GM21717 (cell line): ENCODE results near the gene DCTN3.

ENCODE experiments used
- ATAC-seq: cut with Tn5 transposase; IDR thresholded peaks from one replicate; pipeline ENCODE4 v1.9.1; 2021; ENCODE audit warnings: mild to moderate bottlenecking, moderate library complexity; ENCODE audit not compliant: unreplicated experiment

The DCTN3 gene

GRCh38 chr9:34620061-34620994, at the start of gene DCTN3:
Gene DCTN3, minus strand, starts transcription at chr9:34620495. Its CDS starts 31 bp downstream, at chr9:34620464.
- ATAC-seq = peak; percentile 96

DNA sequence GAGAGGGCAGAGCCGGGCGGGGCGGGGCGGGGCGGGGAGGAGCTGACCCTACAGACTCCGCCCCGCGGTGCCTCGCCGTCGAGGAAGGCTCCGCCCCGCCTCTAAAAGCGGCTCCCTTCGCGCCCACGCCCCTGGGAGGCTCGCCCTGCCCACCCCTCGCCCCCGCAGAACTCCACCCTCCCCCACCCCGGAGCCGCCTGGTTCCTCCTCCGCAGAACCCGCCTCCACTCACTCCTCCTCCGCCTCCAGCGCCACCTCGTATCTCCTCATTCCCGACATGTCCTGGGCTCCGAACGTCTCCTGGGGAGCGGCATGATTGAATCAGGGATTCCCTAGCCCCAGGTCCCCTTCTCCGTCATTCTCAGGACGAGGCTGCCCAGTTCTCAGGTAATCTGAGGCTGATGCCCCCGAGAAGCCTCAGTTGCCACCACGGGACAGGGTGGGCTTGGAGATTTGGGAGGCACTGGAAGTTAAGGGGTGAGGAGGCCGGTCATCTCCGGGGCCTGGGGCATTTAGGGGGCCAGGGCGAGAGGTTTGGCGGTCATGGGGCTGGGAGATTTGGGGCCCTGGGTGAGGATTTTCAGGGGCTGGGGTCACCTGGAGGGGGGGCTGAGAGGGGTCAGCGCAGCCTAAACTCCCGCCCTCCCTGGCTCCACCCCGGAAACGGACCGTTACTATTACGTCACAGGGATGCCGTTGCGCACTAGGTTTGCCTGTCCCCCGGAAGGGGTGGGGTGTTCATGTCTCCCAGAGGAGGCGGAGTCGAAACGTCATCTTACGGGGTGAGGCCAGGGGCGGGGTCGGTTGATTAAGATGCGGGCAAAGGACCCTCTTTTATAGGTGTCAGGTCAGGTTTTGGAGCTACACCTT, 45.3 kb upstream of the DCTN3 start:
- ATAC-seq = peak; percentile 60

- peak; percentile 31 for ATAC-seq
Observed at GRCh38 chr9:34665067-34665380, 44.7 kb upstream of the DCTN3 start.

GRCh38 chr9:34664281-34665066, 44.2 kb upstream of the DCTN3 start:
- ATAC-seq = peak; percentile 41

GRCh38 chr9:34663303-34663605, 43.0 kb upstream of the DCTN3 start:
- ATAC-seq = no peak

GRCh38 chr9:34662526-34663302, 42.4 kb upstream of the DCTN3 start, which contains the start of gene CCL27:
Gene CCL27, minus strand, starts transcription at chr9:34662657. Its CDS starts 24 bp downstream, at chr9:34662633.
- no peak for ATAC-seq

GRCh38 chr9:34659592-34660253, 39.4 kb upstream of the DCTN3 start:
- ATAC-seq = no peak

DNA sequence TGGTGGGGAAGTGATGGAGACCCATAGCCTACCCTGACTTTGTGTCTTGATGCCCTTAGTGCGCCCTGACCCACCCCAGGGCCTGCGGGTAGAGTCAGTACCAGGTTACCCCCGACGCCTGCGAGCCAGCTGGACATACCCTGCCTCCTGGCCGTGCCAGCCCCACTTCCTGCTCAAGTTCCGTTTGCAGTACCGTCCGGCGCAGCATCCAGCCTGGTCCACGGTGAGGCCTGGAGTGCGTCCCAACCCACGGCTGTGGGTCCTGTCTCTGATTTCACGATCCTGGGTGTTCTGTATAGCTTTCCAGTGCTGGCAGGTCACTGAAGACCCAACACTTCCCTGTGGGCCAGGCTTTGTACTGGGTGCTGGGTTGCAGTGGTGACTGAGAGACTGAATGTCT, 38.2 kb upstream of the DCTN3 start:
- no peak for ATAC-seq

- ATAC-seq = no peak
Observed at GRCh38 chr9:34656992-34657391, 36.7 kb upstream of the DCTN3 start.

GRCh38 chr9:34655394-34655793, 35.1 kb upstream of the DCTN3 start:
- no peak for ATAC-seq

DNA sequence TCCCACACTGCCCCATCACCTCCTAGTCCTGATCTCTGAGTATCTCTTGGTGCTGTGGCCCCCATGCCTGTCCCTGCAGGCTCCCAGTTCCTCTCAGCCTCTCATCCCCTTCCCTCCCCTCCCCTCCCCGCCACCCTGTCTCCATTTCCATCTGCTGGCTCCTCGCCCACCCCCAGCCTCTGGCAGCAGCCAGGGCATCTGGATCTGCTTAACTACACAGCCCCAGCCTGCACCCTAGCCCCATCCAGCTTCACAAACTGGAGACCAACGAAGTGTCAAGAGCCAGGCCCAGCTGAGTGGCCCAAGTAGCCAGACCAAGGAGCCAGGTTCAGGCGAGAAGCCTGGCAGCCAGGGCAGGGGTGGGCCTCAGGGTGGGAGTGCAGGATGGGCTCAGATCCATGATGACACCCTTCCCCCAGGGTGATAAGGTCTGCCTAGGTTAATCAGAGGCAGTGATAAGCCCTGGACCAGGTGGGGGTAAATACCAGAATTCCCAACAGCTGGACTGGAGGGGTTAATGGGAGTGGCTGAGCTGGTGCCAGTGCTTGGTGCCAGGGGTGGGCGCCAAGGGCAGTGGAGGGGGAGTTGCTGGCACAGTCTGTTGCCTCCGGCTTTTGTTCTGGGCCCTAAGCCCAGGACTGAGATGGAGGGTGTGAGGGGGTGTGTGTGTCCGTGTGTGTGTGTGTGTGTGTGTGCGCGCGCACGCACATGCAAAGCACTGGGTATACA, 34.2 kb upstream of the DCTN3 start:
- no peak for ATAC-seq

DNA sequence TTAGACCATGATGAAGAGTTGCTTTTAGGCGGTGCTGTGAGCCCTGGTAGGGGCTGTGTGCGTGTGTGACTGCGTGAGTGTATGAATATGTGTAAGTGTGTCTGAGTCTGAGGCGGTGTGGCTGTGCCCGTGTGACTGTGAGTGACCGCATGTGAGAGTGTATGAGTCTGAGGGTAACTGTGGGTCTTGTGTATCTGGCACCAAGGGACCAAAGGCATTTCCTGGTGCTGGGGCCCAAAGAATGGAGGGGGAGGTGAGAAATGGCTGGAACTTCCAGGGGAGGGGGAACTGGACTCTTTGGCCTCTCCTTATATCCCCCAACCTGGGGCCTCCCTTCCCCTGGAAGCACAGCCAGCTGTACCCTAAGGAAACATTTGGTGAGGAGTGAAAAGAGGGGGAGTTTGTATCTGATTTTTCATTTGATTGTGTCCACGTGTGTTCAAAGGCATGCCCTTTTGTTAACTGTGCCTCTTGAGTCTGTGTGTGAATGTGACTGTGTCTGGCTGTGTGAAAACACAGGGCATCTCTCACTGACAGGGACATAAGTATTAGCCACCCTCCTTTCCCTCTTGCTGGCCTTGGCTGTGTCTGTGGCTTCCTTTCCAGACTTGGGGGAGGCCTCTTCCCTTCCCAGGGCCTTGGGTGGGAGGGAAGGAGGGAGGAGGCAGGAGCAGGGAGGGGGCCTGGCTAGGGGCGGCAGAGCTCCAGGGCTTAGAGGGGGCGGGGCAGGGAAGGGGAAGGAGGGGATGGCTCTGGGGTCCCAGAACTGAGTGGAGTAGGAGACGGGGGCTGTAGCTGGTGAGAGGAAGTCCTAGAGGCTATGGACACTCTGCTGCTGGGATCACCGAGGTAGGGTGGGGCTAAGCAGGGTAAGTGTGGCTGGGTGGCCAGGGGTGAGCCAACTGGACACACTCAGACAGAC, 33.1 kb upstream of the DCTN3 start:
- ATAC-seq = no peak

GRCh38 chr9:34652602-34653000, 32.3 kb upstream of the DCTN3 start:
- no peak for ATAC-seq

- ATAC-seq = no peak
Observed at GRCh38 chr9:34651876-34652601, 31.7 kb upstream of the DCTN3 start, which contains the start of gene IL11RA. Gene IL11RA, plus strand, starts transcription at chr9:34652185. Its CDS starts 3,033 bp downstream, at chr9:34655218.

DNA sequence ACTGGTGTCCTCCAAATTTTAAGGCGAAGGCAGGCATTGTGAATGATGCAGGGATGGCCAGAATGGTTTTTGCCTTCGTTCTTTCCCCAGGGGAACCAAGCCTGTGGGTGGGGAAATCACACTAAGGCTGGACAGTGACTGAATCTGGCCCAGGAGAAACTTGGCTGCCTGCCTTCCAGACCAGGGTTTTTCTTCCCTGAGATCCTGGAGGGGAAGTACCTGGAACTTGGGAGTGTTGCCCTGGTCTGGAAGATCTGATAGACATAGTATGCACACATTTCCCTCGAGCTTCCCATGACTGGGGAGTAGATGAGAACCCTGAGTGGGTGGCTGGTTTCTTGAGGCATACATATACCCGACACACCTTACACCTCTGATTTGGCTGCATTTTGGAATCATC, 31.0 kb upstream of the DCTN3 start:
- ATAC-seq = no peak

DNA sequence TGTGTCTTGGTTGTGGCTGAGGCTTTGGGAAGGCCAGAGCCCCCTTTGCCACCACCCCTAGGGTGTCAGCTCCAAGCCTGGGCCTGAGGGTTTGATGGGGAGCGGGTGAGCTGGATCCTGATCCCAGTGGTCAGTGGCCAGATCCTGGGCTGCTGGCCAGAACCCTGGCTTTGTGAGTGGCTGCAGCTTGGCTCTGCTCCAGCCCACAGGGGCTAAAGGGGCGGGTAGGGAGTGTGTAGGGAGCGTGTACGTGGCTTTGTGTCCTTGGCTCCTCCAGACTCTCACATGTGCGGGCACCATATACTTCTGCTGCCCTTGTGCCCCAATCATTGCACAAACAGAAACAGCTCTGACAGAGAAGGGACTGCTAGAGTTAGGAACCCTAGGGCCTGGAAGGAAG, 30.5 kb upstream of the DCTN3 start:
- ATAC-seq = no peak

- ATAC-seq = no peak
Observed at GRCh38 chr9:34648673-34649072, 28.4 kb upstream of the DCTN3 start.
